Neural progenitor cell (in vitro differentiated cells): Measurements from ENCODE around the gene FEM1B. TPM values are rescaled to one million over a fixed set of nuclear protein-coding genes. Genes with fewer than 3 reads are reported as not detected.
A peak's percentile ranks its signal among the peaks of the same experiment; 100 is the strongest.

Source experiments
- DNase-seq: peaks from one replicate; pipeline ENCODE4 v3.0.0-alpha.2; 2016; ENCODE audit warnings: low spot score
- H2AFZ ChIP-seq: fragments of 200-600 bp; sonication (generic); replicated peaks from 2 replicates; pipeline ENCODE4 v1.6.1; 2016; ENCODE audit warnings: antibody characterized with exemption
- H3F3A ChIP-seq: fragments of 200-600 bp; sonication (generic); 2 replicates; pipeline ENCODE4 v1.6.1; 2016; ENCODE audit warnings: antibody characterized with exemption, low read depth
- H3K27ac ChIP-seq: fragments of 200-600 bp; sonication (generic); 2 replicates; pipeline ENCODE4 v1.5.1; 2016; ENCODE audit warnings: mild to moderate bottlenecking
- H3K27me3 ChIP-seq: fragments of 200-600 bp; sonication (generic); 2 replicates; pipeline ENCODE4 v1.6.1; 2016; ENCODE audit warnings: mild to moderate bottlenecking, moderate library complexity
- H3K36me3 ChIP-seq: fragments of 200-600 bp; sonication (generic); 2 replicates; pipeline ENCODE4 v1.5.1; 2016
- H3K4me1 ChIP-seq: fragments of 200-600 bp; sonication (generic); 2 replicates; pipeline ENCODE4 v1.6.1; 2016; ENCODE audit warnings: mixed run types
- H3K4me2 ChIP-seq: fragments of 200-600 bp; sonication (generic); 2 replicates; pipeline ENCODE4 v1.6.1; 2016
- H3K4me3 ChIP-seq: fragments of 200-600 bp; sonication (generic); 2 replicates; pipeline ENCODE4 v1.5.1; 2016
- H3K79me2 ChIP-seq: fragments of 200-600 bp; sonication (generic); 2 replicates; pipeline ENCODE4 v1.6.1; 2016; ENCODE audit warnings: low read depth
- H3K9ac ChIP-seq: fragments of 200-600 bp; sonication (generic); 2 replicates; pipeline ENCODE4 v1.6.1; 2016
- H3K9me3 ChIP-seq: fragments of 200-600 bp; sonication (generic); 2 replicates; pipeline ENCODE4 v1.5.1; 2016; ENCODE audit warnings: low read depth
- H4K20me1 ChIP-seq: fragments of 200-600 bp; sonication (generic); 2 replicates; pipeline ENCODE4 v1.6.1; 2016; ENCODE audit warnings: low read depth
- H3K27ac Mint-ChIP-seq: 3 replicates; pipeline ENCODE4 v1.8.0; 2021; ENCODE audit warnings: mixed read lengths
- H3K27me3 Mint-ChIP-seq: 2 replicates; pipeline ENCODE4 v1.8.0; 2022; ENCODE audit warnings: low read depth, mild to moderate bottlenecking, inconsistent platforms, moderate library complexity, mixed read lengths; ENCODE audit not compliant: insufficient read depth
- H3K36me3 Mint-ChIP-seq: 3 replicates; pipeline ENCODE4 v1.8.0; 2021; ENCODE audit warnings: mixed read lengths
- H3K4me1 Mint-ChIP-seq: 3 replicates; pipeline ENCODE4 v1.8.0; 2021; ENCODE audit warnings: mixed read lengths
- H3K4me3 Mint-ChIP-seq: 3 replicates; pipeline ENCODE4 v1.8.0; 2021; ENCODE audit warnings: mild to moderate bottlenecking, moderate library complexity, mixed read lengths
- H3K9me3 Mint-ChIP-seq: 3 replicates; pipeline ENCODE4 v1.8.0; 2020; ENCODE audit warnings: mixed read lengths
- CTCF ChIP-seq: fragments of 200-600 bp; sonication (generic); IDR thresholded peaks from 2 replicates; pipeline ENCODE4 v1.5.1; 2017; ENCODE audit warnings: antibody characterized with exemption, mild to moderate bottlenecking
- EZH2 ChIP-seq: fragments of 200-600 bp; sonication (generic); IDR thresholded peaks from 2 replicates; pipeline ENCODE4 v1.6.1; 2017; ENCODE audit warnings: antibody characterized with exemption, mild to moderate bottlenecking, moderate library complexity
- EZH2phosphoT487 ChIP-seq: fragments of 200-600 bp; sonication (generic); IDR thresholded peaks from 2 replicates; pipeline ENCODE4 v1.6.1; 2017; ENCODE audit warnings: antibody characterized with exemption
- total RNA-seq: library from RNA; depleted of rRNA; stranded (reverse); fragments of >200 nt; gene quantifications from 2 replicates; pipeline ENCODE4 v1.2.3, GENCODE V29; 2015; ENCODE audit warnings: low replicate concordance

FEM1B gene
- total RNA-seq, 1 donor from 2014 or later = 80.0 TPM

GRCh38 chr15:68281008-68281407 is 3.5 kb downstream of the FEM1B start:
- Histone ChIP-seq H3K36me3 (peaks cover 12% of the 10 kb centered on the region), H3F3A (peaks cover 31% of the 10 kb centered on the region), H3K79me2 (peaks cover 80% of the 10 kb centered on the region), H3K27me3 (no peaks in the 10 kb centered on the region), H4K20me1 (peaks cover 53% of the 10 kb centered on the region), H2AFZ (no peak overlapping the region), H3K9ac (no peak overlapping the region), H3K4me2 (peak overlapping the region; percentile 94), H3K4me1 (peaks cover 24% of the 10 kb centered on the region), H3K4me3 (peak overlapping the region; percentile 68), H3K9me3 (no peaks in the 10 kb centered on the region), H3K27ac (no peak overlapping the region)
- Mint-ChIP-seq H3K9me3 (peaks cover 7% of the 10 kb centered on the region), H3K4me3 (peak overlapping the region; percentile 67), H3K27me3 (peaks cover 4% of the 10 kb centered on the region), H3K27ac (no peak overlapping the region), H3K4me1 (peaks cover 46% of the 10 kb centered on the region), H3K36me3 (peaks cover 17% of the 10 kb centered on the region)
- no peak for TF ChIP-seq CTCF
- no peak for TF ChIP-seq EZH2
- no peak for TF ChIP-seq EZH2phosphoT487
- DNase-seq = no peak

GRCh38 chr15:68283401-68283800 is 5.9 kb downstream of the FEM1B start:
- peaks cover 36% of the 10 kb centered on the region for H3K4me1 Mint-ChIP-seq

GRCh38 chr15:68284616-68285258 is 7.2 kb downstream of the FEM1B start:
- H3K27me3 Mint-ChIP-seq = peaks cover 2% of the 10 kb centered on the region
- no peaks in the 10 kb centered on the region for H3K27me3 ChIP-seq
- H3K4me1 Mint-ChIP-seq = peaks cover 27% of the 10 kb centered on the region
- H3K27ac ChIP-seq = no peak overlapping the region
- H2AFZ ChIP-seq = no peak overlapping the region
- peaks cover 68% of the 10 kb centered on the region for H4K20me1 ChIP-seq
- no peak overlapping the region for H3K4me3 Mint-ChIP-seq
- TF ChIP-seq EZH2phosphoT487 (no peak), EZH2 (no peak), CTCF (no peak)
- no peak overlapping the region for H3K27ac Mint-ChIP-seq
- H3K9me3 Mint-ChIP-seq = peaks cover 7% of the 10 kb centered on the region
- H3F3A ChIP-seq = no peaks in the 10 kb centered on the region
- no peak overlapping the region for H3K4me3 ChIP-seq
- DNase-seq = no peak
- H3K36me3 Mint-ChIP-seq = peaks cover 29% of the 10 kb centered on the region
- no peak overlapping the region for H3K4me2 ChIP-seq
- H3K9me3 ChIP-seq = no peaks in the 10 kb centered on the region
- peaks cover 12% of the 10 kb centered on the region for H3K36me3 ChIP-seq
- H3K9ac ChIP-seq = no peak overlapping the region
- H3K79me2 ChIP-seq = peaks cover 100% of the 10 kb centered on the region
- H3K4me1 ChIP-seq = peaks cover 8% of the 10 kb centered on the region

More at GRCh38 chr15:68283401-68283800, 5.9 kb downstream of the FEM1B start:
- no peaks in the 10 kb centered on the region for H3K9me3 ChIP-seq
- TF ChIP-seq CTCF (no peak), EZH2 (no peak), EZH2phosphoT487 (no peak)
- peaks cover 76% of the 10 kb centered on the region for H4K20me1 ChIP-seq
- H3K4me3 ChIP-seq = no peak overlapping the region
- no peaks in the 10 kb centered on the region for H3K27me3 ChIP-seq
- peaks cover 16% of the 10 kb centered on the region for H3K4me1 ChIP-seq
- H3K36me3 Mint-ChIP-seq = peaks cover 23% of the 10 kb centered on the region
- no peak overlapping the region for H3K9ac ChIP-seq
- peaks cover 4% of the 10 kb centered on the region for H3K27me3 Mint-ChIP-seq
- peaks cover 12% of the 10 kb centered on the region for H3K36me3 ChIP-seq
- no peak for DNase-seq
- H3K27ac Mint-ChIP-seq = no peak overlapping the region
- peaks cover 7% of the 10 kb centered on the region for H3K9me3 Mint-ChIP-seq
- H3K4me3 Mint-ChIP-seq = no peak overlapping the region
- H3F3A ChIP-seq = peaks cover 8% of the 10 kb centered on the region
- H3K4me2 ChIP-seq = no peak overlapping the region
- no peak overlapping the region for H3K27ac ChIP-seq
- peaks cover 100% of the 10 kb centered on the region for H3K79me2 ChIP-seq
- H2AFZ ChIP-seq = no peak overlapping the region
